Cardiac fibroblast (primary cell): ENCODE measurements around the gene TSPAN18.

Source experiments
- DNase-seq, 2 donors: peaks; one replicate each; pipeline versions ENCODE4 v3.0.0 to v3.0.0-alpha.2; 2010; ENCODE audit warnings: low read depth in 2 of 2
- H3K4me3 ChIP-seq, 2 donors: replicated peaks in 1 of 2; 1 replicate in 1 of 2; 2 replicates in 1 of 2; pipeline ENCODE4 v1.5.1; 2011; ENCODE audit warnings: low read depth in 2 of 2, low read length in 2 of 2, mild to moderate bottlenecking in 2 of 2, moderate library complexity in 1 of 2
- CTCF ChIP-seq: IDR thresholded peaks from one replicate; pipeline ENCODE4 v1.5.1; 2011; ENCODE audit warnings: low read depth, mild to moderate bottlenecking, low read length, inconsistent platforms

Gene TSPAN18

GRCh38 chr11:44842220-44842619, 115.5 kb downstream of the TSPAN18 start:
- no peak for TF ChIP-seq CTCF
- no peak overlapping the region for H3K4me3 ChIP-seq
- peak; percentile 43 to 84 for DNase-seq

GRCh38 chr11:44846852-44847251, 120.1 kb downstream of the TSPAN18 start:
- TF ChIP-seq CTCF = no peak
- H3K4me3 ChIP-seq = no peak overlapping the region
- DNase-seq = no peak

DNA sequence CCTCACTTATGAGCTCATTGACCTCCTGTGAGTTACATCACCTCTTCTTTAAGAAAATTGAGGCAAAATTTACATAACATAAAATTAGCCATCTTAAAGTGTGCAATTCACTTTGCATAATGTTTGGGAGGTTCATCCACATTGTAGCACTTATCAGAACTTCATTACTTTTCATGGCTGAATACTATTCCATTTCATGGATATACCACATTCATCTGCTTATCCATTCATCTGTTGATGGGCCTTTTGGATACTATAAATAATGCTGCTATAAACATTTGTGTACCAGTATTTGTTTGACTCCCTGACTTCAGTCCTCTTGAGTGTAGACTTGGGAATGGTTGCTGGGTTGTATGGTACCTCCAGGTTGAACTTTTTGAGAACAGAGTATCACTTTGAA, 120.6 kb downstream of the TSPAN18 start:
- TF ChIP-seq CTCF = no peak
- no peak overlapping the region for H3K4me3 ChIP-seq
- no peak for DNase-seq

DNA sequence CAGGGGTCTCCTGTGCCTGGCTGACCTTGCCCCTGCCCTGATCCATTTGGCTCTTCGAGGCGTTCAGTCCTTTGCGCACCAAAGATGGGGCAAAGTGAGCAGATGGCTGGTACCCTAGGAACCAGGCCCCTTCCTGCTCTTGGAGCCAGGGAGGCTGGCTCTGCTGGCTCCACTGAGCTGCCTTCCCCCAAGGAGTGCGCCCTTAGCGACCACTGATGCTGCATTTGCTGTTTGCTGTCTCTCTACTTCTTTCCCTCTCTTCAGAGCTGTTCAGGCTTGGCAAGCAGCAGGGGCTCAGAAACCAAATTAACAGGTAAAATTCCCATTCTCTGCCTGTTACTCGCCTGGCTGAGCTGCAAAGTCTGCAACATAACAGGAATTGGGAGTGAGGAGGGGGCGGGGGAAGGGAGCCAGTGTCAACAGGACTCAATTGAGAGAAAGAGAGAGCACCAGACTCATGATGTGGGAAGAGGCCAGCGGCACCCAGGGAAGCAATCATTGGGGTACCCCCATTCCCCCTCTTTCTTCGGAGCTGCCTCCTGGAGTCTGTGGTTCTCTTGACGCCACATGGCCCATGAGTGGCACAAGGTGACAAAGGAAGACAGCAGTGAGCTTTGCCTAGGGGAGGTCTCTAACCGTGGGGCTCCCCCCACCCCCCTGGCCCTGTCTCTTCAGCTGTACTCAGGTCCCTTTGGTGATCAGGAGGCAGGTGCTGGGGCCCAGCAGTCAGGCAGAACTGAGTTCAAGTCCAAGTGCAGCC, 121.6 kb downstream of the TSPAN18 start:
- no peak for TF ChIP-seq CTCF
- no peak overlapping the region for H3K4me3 ChIP-seq
- no peak for DNase-seq

DNA sequence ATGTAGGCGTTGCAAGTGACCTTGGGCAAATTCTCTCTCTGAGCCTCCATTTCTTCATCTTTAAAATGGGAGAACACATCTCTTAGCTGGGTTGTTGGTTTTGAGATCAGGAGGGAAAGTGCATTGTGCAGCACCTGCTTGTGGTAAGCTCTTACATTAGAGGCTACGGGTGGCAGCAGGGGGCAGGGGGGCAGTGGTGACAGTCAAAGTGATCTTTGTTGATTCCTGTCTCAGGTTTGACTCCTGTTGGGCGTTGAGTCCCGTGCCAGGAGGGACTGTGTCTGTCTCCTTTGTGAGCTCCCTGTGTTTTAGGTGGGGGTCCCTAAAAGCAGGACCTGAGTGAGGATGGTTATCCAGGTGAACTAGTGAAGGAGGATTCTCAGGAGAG, 122.2 kb downstream of the TSPAN18 start:
- DNase-seq = no peak
- TF ChIP-seq CTCF = no peak
- H3K4me3 ChIP-seq = no peak overlapping the region

DNA sequence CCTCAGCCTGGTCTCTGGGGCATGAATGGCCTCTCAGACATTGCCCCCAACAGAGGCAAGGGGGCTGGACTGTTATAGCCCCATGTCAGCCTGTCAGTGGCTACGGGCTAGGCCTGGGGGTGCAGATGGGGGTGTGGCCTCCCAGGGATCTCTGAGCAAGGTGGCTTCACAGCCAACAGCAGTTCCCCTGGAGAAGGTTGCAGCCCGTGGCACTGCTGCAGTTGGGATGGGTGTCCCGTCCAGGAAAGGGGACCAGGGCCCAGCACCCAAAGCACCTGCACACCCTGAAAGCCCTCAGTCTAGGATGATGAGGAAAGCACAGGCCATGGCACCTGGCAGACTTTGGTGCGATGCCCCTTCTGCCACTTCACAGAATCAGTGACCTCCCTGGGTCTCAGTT, 122.7 kb downstream of the TSPAN18 start:
- no peak overlapping the region for H3K4me3 ChIP-seq
- TF ChIP-seq CTCF = no peak
- DNase-seq = no peak

DNA sequence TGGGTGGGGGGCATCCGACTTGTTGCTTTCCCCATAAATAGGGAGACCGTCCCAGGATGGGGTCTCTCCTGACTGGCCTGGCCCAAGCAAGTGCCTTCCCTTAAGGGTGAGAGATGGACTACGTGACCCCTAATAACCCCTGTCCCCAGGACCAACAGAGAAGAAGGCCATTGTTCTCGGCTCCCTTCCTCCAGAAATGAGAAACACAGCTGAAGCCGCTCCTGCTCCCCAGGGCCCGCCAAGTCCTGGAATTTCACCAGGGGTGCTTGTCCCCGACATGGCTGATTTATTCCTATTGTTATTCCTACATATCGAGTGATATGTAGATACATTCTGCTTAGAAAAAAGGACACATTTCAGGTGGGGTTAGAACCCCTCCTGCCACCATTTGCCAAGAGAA, 123.2 kb downstream of the TSPAN18 start:
- no peak overlapping the region for H3K4me3 ChIP-seq
- TF ChIP-seq CTCF = no peak
- no peak for DNase-seq
